Mammary epithelial cell (primary cell): ENCODE results near the gene AUTS2.

Source experiments
- EZH2 ChIP-seq: IDR thresholded peaks from 2 replicates; pipeline ENCODE4 v1.6.1; 2012; ENCODE audit warnings: low read length, inconsistent platforms, borderline replicate concordance
- TF ChIP-seq, protein P1 (sequence below), 2 donors: IDR thresholded peaks in 1 of 2; conservative IDR thresholded peaks in 1 of 2; 2 replicates each; pipeline ENCODE4 v1.5.1; 2011 to 2012; ENCODE audit warnings: inconsistent platforms in 2 of 2, low read length in 2 of 2, mild to moderate bottlenecking in 2 of 2, control low read depth in 1 of 2, low read depth in 1 of 2; ENCODE audit not compliant: insufficient read depth in 1 of 2; ENCODE audit errors: extremely low read depth in 1 of 2

DNA sequence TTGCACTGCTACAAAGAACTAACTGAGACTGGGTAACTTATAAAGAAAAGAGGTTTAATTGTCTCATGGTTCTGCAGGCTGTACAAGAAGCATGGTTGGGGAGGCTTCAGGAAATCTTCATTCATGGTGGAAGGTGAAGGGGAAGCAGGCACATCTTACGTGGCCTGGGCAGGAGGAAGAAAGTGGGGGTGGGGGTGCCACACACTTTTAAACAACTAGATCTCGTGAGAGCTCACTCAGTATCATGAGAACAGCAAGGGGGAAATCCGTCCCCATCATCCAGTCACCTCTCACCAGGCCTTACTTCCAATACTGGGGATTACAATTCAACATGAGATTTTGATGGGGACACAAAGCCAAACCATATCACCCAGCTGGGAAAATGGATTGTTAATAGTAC is 281.7 kb downstream of the AUTS2 start:
- TF ChIP-seq EZH2 = no peak
- TF ChIP-seq, protein P1, sequence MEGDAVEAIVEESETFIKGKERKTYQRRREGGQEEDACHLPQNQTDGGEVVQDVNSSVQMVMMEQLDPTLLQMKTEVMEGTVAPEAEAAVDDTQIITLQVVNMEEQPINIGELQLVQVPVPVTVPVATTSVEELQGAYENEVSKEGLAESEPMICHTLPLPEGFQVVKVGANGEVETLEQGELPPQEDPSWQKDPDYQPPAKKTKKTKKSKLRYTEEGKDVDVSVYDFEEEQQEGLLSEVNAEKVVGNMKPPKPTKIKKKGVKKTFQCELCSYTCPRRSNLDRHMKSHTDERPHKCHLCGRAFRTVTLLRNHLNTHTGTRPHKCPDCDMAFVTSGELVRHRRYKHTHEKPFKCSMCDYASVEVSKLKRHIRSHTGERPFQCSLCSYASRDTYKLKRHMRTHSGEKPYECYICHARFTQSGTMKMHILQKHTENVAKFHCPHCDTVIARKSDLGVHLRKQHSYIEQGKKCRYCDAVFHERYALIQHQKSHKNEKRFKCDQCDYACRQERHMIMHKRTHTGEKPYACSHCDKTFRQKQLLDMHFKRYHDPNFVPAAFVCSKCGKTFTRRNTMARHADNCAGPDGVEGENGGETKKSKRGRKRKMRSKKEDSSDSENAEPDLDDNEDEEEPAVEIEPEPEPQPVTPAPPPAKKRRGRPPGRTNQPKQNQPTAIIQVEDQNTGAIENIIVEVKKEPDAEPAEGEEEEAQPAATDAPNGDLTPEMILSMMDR (conservative IDR thresholded peaks at IDR 0.05 in 1 of 2, IDR thresholded peaks at IDR 0.05 in 1 of 2; ENCODE audit: extremely low read depth in 1 of 2, insufficient read depth in 1 of 2, low read depth in 1 of 2, low read length in 2 of 2) = no peak
